HepG2 (cell line): ENCODE results near the gene MAP3K8.

Experiments
- CEBPB ChIP-seq: IDR thresholded peaks from 2 replicates; pipeline ENCODE4 v1.6.1; 2011; ENCODE audit warnings: low read depth, low read length, improper control_type of control experiment, borderline replicate concordance
- MEF2D ChIP-seq: sonication (generic); formaldehyde crosslinking; IDR thresholded peaks from 2 replicates; pipeline ENCODE4 v1.5.1; 2020; ENCODE audit warnings: mild to moderate bottlenecking, missing genetic modification reagents
- RBM39 ChIP-seq: fragments of 200-400 bp; formaldehyde crosslinking; IDR thresholded peaks from one replicate; pipeline ENCODE4 v1.6.1; 2018; ENCODE audit warnings: antibody characterized with exemption, mild to moderate bottlenecking, low read depth, low read length; ENCODE audit not compliant: poor library complexity, severe bottlenecking
- RXRA ChIP-seq: sonication (generic); formaldehyde crosslinking; IDR thresholded peaks from 2 replicates; pipeline ENCODE4 v1.5.1; 2020; ENCODE audit warnings: missing genetic modification reagents
- ZBTB8A ChIP-seq: sonication (generic); formaldehyde crosslinking; IDR thresholded peaks from 2 replicates; pipeline ENCODE4 v1.4.0; 2020; ENCODE audit warnings: mild to moderate bottlenecking, low read depth, missing genetic modification reagents, borderline replicate concordance
- ZNF18 ChIP-seq: sonication (generic); formaldehyde crosslinking; IDR thresholded peaks from 2 replicates; pipeline ENCODE4 v1.8.0; 2022; ENCODE audit warnings: mild to moderate bottlenecking, missing genetic modification reagents; ENCODE audit not compliant: insufficient replicate concordance
- ZNF530 ChIP-seq: sonication (generic); formaldehyde crosslinking; IDR thresholded peaks from 2 replicates; pipeline ENCODE4 v1.5.0; 2020; ENCODE audit warnings: low read depth, mild to moderate bottlenecking, missing genetic modification reagents
- ZNF674 ChIP-seq: sonication (generic); formaldehyde crosslinking; IDR thresholded peaks from 2 replicates; pipeline ENCODE4 v1.5.0; 2020; ENCODE audit warnings: low read depth, mild to moderate bottlenecking, missing genetic modification reagents
- TF ChIP-seq, protein P1 (sequence below): IDR thresholded peaks from 2 replicates; pipeline ENCODE4 v1.6.1; 2016; ENCODE audit warnings: low read depth, control low read depth
- TF ChIP-seq, protein P2 (sequence below): sonication (generic); formaldehyde crosslinking; IDR thresholded peaks from 2 replicates; pipeline ENCODE4 v1.8.0; 2022; ENCODE audit warnings: missing genetic modification reagents, mild to moderate bottlenecking, borderline replicate concordance
- TF ChIP-seq, protein P3 (sequence below): sonication (generic); IDR thresholded peaks from 2 replicates; pipeline ENCODE4 v1.6.1; 2016; ENCODE audit warnings: low read depth, borderline replicate concordance
- TF ChIP-seq, protein P4 (sequence below): sonication (generic); formaldehyde crosslinking; IDR thresholded peaks from 2 replicates; pipeline ENCODE4 v1.4.0; 2020; ENCODE audit warnings: missing genetic modification reagents
- TF ChIP-seq, protein P5 (sequence below): sonication (generic); formaldehyde crosslinking; IDR thresholded peaks from 2 replicates; pipeline ENCODE4 v1.4.0; 2020; ENCODE audit warnings: missing genetic modification reagents, mild to moderate bottlenecking, borderline replicate concordance

DNA sequence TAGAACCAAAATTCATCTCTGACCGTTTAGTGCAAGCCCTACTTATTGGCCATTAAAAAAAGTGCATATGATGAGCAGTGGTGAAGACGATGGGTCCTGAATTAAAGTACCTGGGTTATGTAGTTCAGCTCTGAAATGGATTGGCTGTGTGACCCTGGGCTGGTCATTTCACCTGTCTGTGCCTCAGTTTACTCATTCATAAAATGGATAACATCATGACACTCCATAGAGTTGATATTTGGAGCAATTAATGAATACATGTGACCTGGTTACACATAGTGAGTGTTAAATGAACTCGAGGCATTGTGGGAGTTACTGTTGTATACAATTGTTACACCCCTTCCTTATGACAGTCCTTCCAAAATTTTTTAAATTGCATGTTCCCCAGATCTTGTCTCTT is 9.1 kb downstream of the MAP3K8 start:
- TF ChIP-seq RXRA (no peak), CEBPB (no peak), MEF2D (CRISPR knock-in tag) (no peak), ZBTB8A (CRISPR knock-in tag) (no peak), RBM39 (no peak), ZNF674 (CRISPR knock-in tag) (no peak), ZNF530 (no peak), ZNF18 (no peak)
- TF ChIP-seq, protein P1, sequence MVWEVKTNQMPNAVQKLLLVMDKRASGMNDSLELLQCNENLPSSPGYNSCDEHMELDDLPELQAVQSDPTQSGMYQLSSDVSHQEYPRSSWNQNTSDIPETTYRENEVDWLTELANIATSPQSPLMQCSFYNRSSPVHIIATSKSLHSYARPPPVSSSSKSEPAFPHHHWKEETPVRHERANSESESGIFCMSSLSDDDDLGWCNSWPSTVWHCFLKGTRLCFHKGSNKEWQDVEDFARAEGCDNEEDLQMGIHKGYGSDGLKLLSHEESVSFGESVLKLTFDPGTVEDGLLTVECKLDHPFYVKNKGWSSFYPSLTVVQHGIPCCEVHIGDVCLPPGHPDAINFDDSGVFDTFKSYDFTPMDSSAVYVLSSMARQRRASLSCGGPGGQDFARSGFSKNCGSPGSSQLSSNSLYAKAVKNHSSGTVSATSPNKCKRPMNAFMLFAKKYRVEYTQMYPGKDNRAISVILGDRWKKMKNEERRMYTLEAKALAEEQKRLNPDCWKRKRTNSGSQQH (CRISPR knock-in tag), result no peak
- TF ChIP-seq, protein P2, sequence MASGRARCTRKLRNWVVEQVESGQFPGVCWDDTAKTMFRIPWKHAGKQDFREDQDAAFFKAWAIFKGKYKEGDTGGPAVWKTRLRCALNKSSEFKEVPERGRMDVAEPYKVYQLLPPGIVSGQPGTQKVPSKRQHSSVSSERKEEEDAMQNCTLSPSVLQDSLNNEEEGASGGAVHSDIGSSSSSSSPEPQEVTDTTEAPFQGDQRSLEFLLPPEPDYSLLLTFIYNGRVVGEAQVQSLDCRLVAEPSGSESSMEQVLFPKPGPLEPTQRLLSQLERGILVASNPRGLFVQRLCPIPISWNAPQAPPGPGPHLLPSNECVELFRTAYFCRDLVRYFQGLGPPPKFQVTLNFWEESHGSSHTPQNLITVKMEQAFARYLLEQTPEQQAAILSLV, result no peak
- TF ChIP-seq, protein P3, sequence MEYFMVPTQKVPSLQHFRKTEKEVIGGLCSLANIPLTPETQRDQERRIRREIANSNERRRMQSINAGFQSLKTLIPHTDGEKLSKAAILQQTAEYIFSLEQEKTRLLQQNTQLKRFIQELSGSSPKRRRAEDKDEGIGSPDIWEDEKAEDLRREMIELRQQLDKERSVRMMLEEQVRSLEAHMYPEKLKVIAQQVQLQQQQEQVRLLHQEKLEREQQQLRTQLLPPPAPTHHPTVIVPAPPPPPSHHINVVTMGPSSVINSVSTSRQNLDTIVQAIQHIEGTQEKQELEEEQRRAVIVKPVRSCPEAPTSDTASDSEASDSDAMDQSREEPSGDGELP, result no peak
- TF ChIP-seq, protein P4, sequence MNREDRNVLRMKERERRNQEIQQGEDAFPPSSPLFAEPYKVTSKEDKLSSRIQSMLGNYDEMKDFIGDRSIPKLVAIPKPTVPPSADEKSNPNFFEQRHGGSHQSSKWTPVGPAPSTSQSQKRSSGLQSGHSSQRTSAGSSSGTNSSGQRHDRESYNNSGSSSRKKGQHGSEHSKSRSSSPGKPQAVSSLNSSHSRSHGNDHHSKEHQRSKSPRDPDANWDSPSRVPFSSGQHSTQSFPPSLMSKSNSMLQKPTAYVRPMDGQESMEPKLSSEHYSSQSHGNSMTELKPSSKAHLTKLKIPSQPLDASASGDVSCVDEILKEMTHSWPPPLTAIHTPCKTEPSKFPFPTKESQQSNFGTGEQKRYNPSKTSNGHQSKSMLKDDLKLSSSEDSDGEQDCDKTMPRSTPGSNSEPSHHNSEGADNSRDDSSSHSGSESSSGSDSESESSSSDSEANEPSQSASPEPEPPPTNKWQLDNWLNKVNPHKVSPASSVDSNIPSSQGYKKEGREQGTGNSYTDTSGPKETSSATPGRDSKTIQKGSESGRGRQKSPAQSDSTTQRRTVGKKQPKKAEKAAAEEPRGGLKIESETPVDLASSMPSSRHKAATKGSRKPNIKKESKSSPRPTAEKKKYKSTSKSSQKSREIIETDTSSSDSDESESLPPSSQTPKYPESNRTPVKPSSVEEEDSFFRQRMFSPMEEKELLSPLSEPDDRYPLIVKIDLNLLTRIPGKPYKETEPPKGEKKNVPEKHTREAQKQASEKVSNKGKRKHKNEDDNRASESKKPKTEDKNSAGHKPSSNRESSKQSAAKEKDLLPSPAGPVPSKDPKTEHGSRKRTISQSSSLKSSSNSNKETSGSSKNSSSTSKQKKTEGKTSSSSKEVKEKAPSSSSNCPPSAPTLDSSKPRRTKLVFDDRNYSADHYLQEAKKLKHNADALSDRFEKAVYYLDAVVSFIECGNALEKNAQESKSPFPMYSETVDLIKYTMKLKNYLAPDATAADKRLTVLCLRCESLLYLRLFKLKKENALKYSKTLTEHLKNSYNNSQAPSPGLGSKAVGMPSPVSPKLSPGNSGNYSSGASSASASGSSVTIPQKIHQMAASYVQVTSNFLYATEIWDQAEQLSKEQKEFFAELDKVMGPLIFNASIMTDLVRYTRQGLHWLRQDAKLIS (CRISPR knock-in tag), result no peak
- TF ChIP-seq, protein P5, sequence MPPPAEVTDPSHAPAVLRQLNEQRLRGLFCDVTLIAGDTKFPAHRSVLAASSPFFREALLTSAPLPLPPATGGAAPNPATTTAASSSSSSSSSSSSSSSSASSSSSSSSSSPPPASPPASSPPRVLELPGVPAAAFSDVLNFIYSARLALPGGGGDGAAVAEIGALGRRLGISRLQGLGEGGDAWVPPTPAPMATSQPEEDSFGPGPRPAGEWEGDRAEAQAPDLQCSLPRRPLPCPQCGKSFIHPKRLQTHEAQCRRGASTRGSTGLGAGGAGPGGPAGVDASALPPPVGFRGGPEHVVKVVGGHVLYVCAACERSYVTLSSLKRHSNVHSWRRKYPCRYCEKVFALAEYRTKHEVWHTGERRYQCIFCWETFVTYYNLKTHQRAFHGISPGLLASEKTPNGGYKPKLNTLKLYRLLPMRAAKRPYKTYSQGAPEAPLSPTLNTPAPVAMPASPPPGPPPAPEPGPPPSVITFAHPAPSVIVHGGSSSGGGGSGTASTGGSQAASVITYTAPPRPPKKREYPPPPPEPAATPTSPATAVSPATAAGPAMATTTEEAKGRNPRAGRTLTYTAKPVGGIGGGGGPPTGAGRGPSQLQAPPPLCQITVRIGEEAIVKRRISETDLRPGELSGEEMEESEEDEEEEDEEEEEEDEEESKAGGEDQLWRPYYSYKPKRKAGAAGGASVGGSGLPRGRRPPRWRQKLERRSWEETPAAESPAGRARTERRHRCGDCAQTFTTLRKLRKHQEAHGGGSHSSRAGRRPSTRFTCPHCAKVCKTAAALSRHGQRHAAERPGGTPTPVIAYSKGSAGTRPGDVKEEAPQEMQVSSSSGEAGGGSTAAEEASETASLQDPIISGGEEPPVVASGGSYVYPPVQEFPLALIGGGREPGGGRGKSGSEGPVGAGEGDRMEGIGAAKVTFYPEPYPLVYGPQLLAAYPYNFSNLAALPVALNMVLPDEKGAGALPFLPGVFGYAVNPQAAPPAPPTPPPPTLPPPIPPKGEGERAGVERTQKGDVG (CRISPR knock-in tag), result no peak
